Breast epithelium (tissue), 4 donors: ENCODE data around the gene PIP5KL1. TPM values are rescaled to one million over a fixed set of nuclear protein-coding genes. Genes with fewer than 3 reads are reported as not detected.
A peak's percentile ranks its signal among the peaks of the same experiment; 100 is the strongest.

Experiments used
- DNase-seq, 2 donors: peaks; one replicate each; pipeline ENCODE4 v3.0.0-alpha.2; 2019; ENCODE audit warnings: low spot score in 2 of 2
- H3K27ac ChIP-seq, 2 donors: fragments of 200-600 bp; sonication (generic) in 1 of 2; one replicate each; pipeline ENCODE4 v1.5.1; 2016 to 2019; ENCODE audit warnings: mild to moderate bottlenecking in 1 of 2
- H3K27me3 ChIP-seq, 2 donors: fragments of 200-600 bp; sonication (generic) in 1 of 2; one replicate each; pipeline versions ENCODE4 v1.5.1 to v1.6.0; 2017 to 2019; ENCODE audit warnings: control low read depth in 1 of 2, mild to moderate bottlenecking in 1 of 2
- H3K36me3 ChIP-seq: fragments of 200-600 bp; one replicate; pipeline ENCODE4 v1.5.1; 2019
- H3K4me1 ChIP-seq, 2 donors: fragments of 200-600 bp; sonication (generic); one replicate each; pipeline ENCODE4 v1.5.1; 2016 to 2019; ENCODE audit warnings: control low read depth in 1 of 2
- H3K4me3 ChIP-seq, 3 donors: fragments of 200-600 bp; sonication (generic); 1 replicate in 2 of 3; 2 replicates in 1 of 3; pipeline ENCODE4 v1.5.1; 2016 to 2019; ENCODE audit warnings: mild to moderate bottlenecking in 3 of 3, moderate library complexity in 2 of 3
- H3K9me3 ChIP-seq, 2 donors: fragments of 200-600 bp; sonication (generic) in 1 of 2; one replicate each; pipeline ENCODE4 v1.5.1; 2016 to 2019; ENCODE audit warnings: control low read depth in 1 of 2
- CTCF ChIP-seq, 3 donors: fragments of 450-650 bp; IDR thresholded peaks; one replicate each; pipeline ENCODE4 v1.5.1; 2016 to 2017; ENCODE audit warnings: antibody characterized with exemption in 3 of 3, mild to moderate bottlenecking in 3 of 3, moderate library complexity in 3 of 3
- POLR2A ChIP-seq: fragments of 450-650 bp; IDR thresholded peaks from one replicate; pipeline ENCODE4 v1.6.1; 2016; ENCODE audit warnings: antibody characterized with exemption, mild to moderate bottlenecking, moderate library complexity
- POLR2AphosphoS5 ChIP-seq, 3 donors: sonication (generic); formaldehyde crosslinking; IDR thresholded peaks; one replicate each; pipeline ENCODE4 v1.6.1; 2017; ENCODE audit warnings: antibody characterized with exemption in 3 of 3
- intact Hi-C: fragments of 100-400 bp; cut with DNase I; formaldehyde crosslinking; loops from one replicate; pipeline ENCODE4 v1.15.1; 2023; ENCODE audit warnings: low total_unique reads
- total RNA-seq, 3 donors: library from RNA; depleted of rRNA; stranded (reverse); fragments of >200 nt; gene quantifications; one replicate each; pipeline ENCODE4 v1.1.0, GENCODE V29; 2016

Gene PIP5KL1
- total RNA-seq, 3 donors from 2014 or later = 2.2 to 10.1 (median 5.2) TPM

- Histone ChIP-seq H3K27me3 (no peaks in the 10 kb centered on the region), H3K9me3 (no peaks in the 10 kb centered on the region), H3K27ac (peak overlapping the region; percentile 98 to 99), H3K4me1 (peaks cover 37 to 75% of the 10 kb centered on the region in 2 donors), H3K4me3 (peak overlapping the region in 1 of 3 donors; percentile 50), H3K36me3 (no peaks in the 10 kb centered on the region)
- intact Hi-C loops = loop anchor here (1.0 to 10.0 kb wide), 2 partner anchors 29 to 111 kb away; no protein-coding TSS in a partner anchor
- no peak for DNase-seq
- TF ChIP-seq POLR2AphosphoS5 (IDR thresholded peaks at IDR 0.05) = no peak
- no peak for TF ChIP-seq POLR2A
- no peak for TF ChIP-seq CTCF (IDR thresholded peaks at IDR 0.05)
These were observed 43.6 kb upstream of the PIP5KL1 start for GRCh38 chr9:127974001-127974768.

GRCh38 chr9:127973169-127974000 is 42.8 kb upstream of the PIP5KL1 start:
- peak in 1 of 2 donors; percentile 74 for DNase-seq
- Histone ChIP-seq H3K9me3 (no peaks in the 10 kb centered on the region), H3K27ac (peak overlapping the region; percentile 98 to 99), H3K4me3 (peak overlapping the region in 2 of 3 donors; percentile 8 to 50), H3K4me1 (peaks cover 38 to 83% of the 10 kb centered on the region in 2 donors), H3K36me3 (no peaks in the 10 kb centered on the region), H3K27me3 (no peaks in the 10 kb centered on the region)
- intact Hi-C loops = loop anchor here (10.0 kb wide), 1 partner anchor 111 kb away; no protein-coding TSS in a partner anchor
- TF ChIP-seq POLR2AphosphoS5 (IDR thresholded peaks at IDR 0.05) = no peak
- peak in 1 of 3 donors; percentile 23 for TF ChIP-seq CTCF (IDR thresholded peaks at IDR 0.05)

- Histone ChIP-seq H3K4me1 (peaks cover 40 to 80% of the 10 kb centered on the region in 2 donors), H3K27me3 (no peaks in the 10 kb centered on the region), H3K4me3 (peak overlapping the region in 1 of 3 donors; percentile 50), H3K9me3 (no peaks in the 10 kb centered on the region), H3K36me3 (no peaks in the 10 kb centered on the region), H3K27ac (peak overlapping the region; percentile 98 to 99)
- intact Hi-C loops = loop anchor here (10.0 kb wide), 1 partner anchor 112 kb away; no protein-coding TSS in a partner anchor
- no peak for DNase-seq
- TF ChIP-seq POLR2AphosphoS5 (IDR thresholded peaks at IDR 0.05) (no peak), POLR2A (no peak), CTCF (IDR thresholded peaks at IDR 0.05) (no peak)
These were observed 41.8 kb upstream of the PIP5KL1 start for GRCh38 chr9:127972236-127972871.

GRCh38 chr9:127971357-127972235 is 41.0 kb upstream of the PIP5KL1 start:
- TF ChIP-seq POLR2A (no peak), CTCF (IDR thresholded peaks at IDR 0.05) (no peak), POLR2AphosphoS5 (IDR thresholded peaks at IDR 0.05) (no peak)
- no peak for DNase-seq
- H3K27me3 ChIP-seq = no peaks in the 10 kb centered on the region
- intact Hi-C loops = loop anchor here (10.0 kb wide), 1 partner anchor 113 kb away; no protein-coding TSS in a partner anchor
- peaks cover 45 to 76% of the 10 kb centered on the region in 2 donors for H3K4me1 ChIP-seq
- H3K9me3 ChIP-seq = no peaks in the 10 kb centered on the region
- peak overlapping the region; percentile 98 to 99 for H3K27ac ChIP-seq
- no peaks in the 10 kb centered on the region for H3K36me3 ChIP-seq
- peak overlapping the region in 1 of 3 donors; percentile 50 for H3K4me3 ChIP-seq
